NB4 (cell line): Measurements from ENCODE around the gene DLGAP3.

Experiments
- DNase-seq: peaks from one replicate; pipeline ENCODE4 v3.0.0; 2010; ENCODE audit warnings: low read depth
- H3K4me3 ChIP-seq: one replicate; pipeline ENCODE4 v1.5.1; 2011; ENCODE audit warnings: mild to moderate bottlenecking, low read depth, low read length, moderate library complexity
- CTCF ChIP-seq: IDR thresholded peaks from one replicate; pipeline ENCODE4 v1.5.1; 2012; ENCODE audit warnings: low read depth, low read length
- MAX ChIP-seq: IDR thresholded peaks from 2 replicates; pipeline ENCODE4 v1.6.1; 2011; ENCODE audit warnings: low read depth, low read length
- MYC ChIP-seq: IDR thresholded peaks from 2 replicates; pipeline ENCODE4 v1.6.1; 2011; ENCODE audit warnings: low read depth, low read length
- POLR2A ChIP-seq: IDR thresholded peaks from 2 replicates; pipeline ENCODE4 v1.6.1; 2011; ENCODE audit warnings: mild to moderate bottlenecking; ENCODE audit not compliant: insufficient read length; ENCODE audit errors: extremely low read depth

Gene DLGAP3

GRCh38 chr1:34924759-34925555 lies 4.5 kb downstream of the DLGAP3 start:
- TF ChIP-seq MAX: peak; percentile 59
- no peak for TF ChIP-seq CTCF
- no peak for TF ChIP-seq MYC
- no peak for TF ChIP-seq POLR2A
- peak; percentile 62 for DNase-seq
- no peak overlapping the region for H3K4me3 ChIP-seq

GRCh38 chr1:34923490-34923889 lies 6.0 kb downstream of the DLGAP3 start:
- TF ChIP-seq POLR2A (no peak), CTCF (no peak), MYC (no peak), MAX (no peak)
- no peak for DNase-seq

GRCh38 chr1:34918977-34919561 lies 10.4 kb downstream of the DLGAP3 start:
- DNase-seq: peak; percentile 87

More at GRCh38 chr1:34923490-34923889, 6.0 kb downstream of the DLGAP3 start:
- H3K4me3 ChIP-seq: no peak overlapping the region

GRCh38 chr1:34918386-34918976 lies 11.0 kb downstream of the DLGAP3 start:
- no peak overlapping the region for H3K4me3 ChIP-seq
- TF ChIP-seq CTCF: no peak
- peak; percentile 20 for DNase-seq

More at GRCh38 chr1:34918977-34919561, 10.4 kb downstream of the DLGAP3 start:
- H3K4me3 ChIP-seq: no peak overlapping the region
- peak; percentile 28 for TF ChIP-seq CTCF
- TF ChIP-seq POLR2A: no peak
- no peak for TF ChIP-seq MAX

- no peak overlapping the region for H3K4me3 ChIP-seq
- no peak for DNase-seq
Observed at GRCh38 chr1:34917017-34917416, 12.4 kb downstream of the DLGAP3 start.

More at GRCh38 chr1:34917017-34917416, 12.4 kb downstream of the DLGAP3 start:
- TF ChIP-seq CTCF (no peak), POLR2A (no peak), MYC (no peak), MAX (no peak)
